HEK293T (cell line): ENCODE results near the gene TSFM.
A peak's percentile ranks its signal among the peaks of the same experiment; 100 is the strongest.

Source experiments
- CTCF ChIA-PET: fragments of 350-600 bp; formaldehyde crosslinking; extraction: SDS; loops from one replicate; lab custom pipeline; 2021; ENCODE audit warnings: antibody characterized with exemption, inconsistent platforms; lab: Yijun Ruan, JAX
- POLR2A ChIA-PET: fragments of 350-600 bp; formaldehyde crosslinking; extraction: SDS; loops from one replicate; lab custom pipeline; 2020; ENCODE audit warnings: antibody characterized with exemption, inconsistent platforms; lab: Yijun Ruan, JAX
- DNase-seq: peaks from one replicate; pipeline ENCODE4 v3.0.0; 2012; ENCODE audit warnings: mixed read lengths; ENCODE audit errors: extremely low spot score
- ARNT ChIP-seq: fragments of 450-650 bp; IDR thresholded peaks from 2 replicates; pipeline ENCODE4 v1.6.1; 2017; ENCODE audit warnings: mild to moderate bottlenecking
- BHLHE40 ChIP-seq: fragments of 450-650 bp; IDR thresholded peaks from 2 replicates; pipeline ENCODE4 v1.6.1; 2016; ENCODE audit warnings: mild to moderate bottlenecking, moderate library complexity, borderline replicate concordance
- CTBP1 ChIP-seq: fragments of 450-650 bp; IDR thresholded peaks from 2 replicates; pipeline ENCODE4 v1.6.1; 2016; ENCODE audit warnings: borderline replicate concordance
- ELF4 ChIP-seq: fragments of 450-650 bp; IDR thresholded peaks from 2 replicates; pipeline ENCODE4 v1.6.1; 2017; ENCODE audit warnings: antibody characterized with exemption
- FOXA1 ChIP-seq: fragments of 450-650 bp; IDR thresholded peaks from 2 replicates; pipeline ENCODE4 v1.6.1; 2016; ENCODE audit warnings: mild to moderate bottlenecking
- FOXK2 ChIP-seq: fragments of 450-650 bp; IDR thresholded peaks from 2 replicates; pipeline ENCODE4 v1.6.1; 2016; ENCODE audit warnings: mild to moderate bottlenecking
- FOXM1 ChIP-seq: fragments of 450-650 bp; IDR thresholded peaks from 2 replicates; pipeline ENCODE4 v1.6.1; 2017; ENCODE audit warnings: mild to moderate bottlenecking, borderline replicate concordance
- HDGF ChIP-seq: fragments of 450-650 bp; IDR thresholded peaks from 2 replicates; pipeline ENCODE4 v1.6.1; 2017; ENCODE audit warnings: antibody characterized with exemption, borderline replicate concordance
- L3MBTL2 ChIP-seq: fragments of 450-650 bp; conservative IDR thresholded peaks from 2 replicates; pipeline ENCODE4 v1.6.1; 2016; ENCODE audit warnings: mild to moderate bottlenecking
- LEF1 ChIP-seq: fragments of 450-650 bp; IDR thresholded peaks from 2 replicates; pipeline ENCODE4 v1.6.1; 2017; ENCODE audit warnings: mild to moderate bottlenecking, borderline replicate concordance
- NFRKB ChIP-seq: fragments of 450-650 bp; IDR thresholded peaks from 2 replicates; pipeline ENCODE4 v1.6.1; 2016; ENCODE audit warnings: mild to moderate bottlenecking, moderate library complexity
- PKNOX1 ChIP-seq: fragments of 450-650 bp; IDR thresholded peaks from 2 replicates; pipeline ENCODE4 v1.6.1; 2016
- SP1 ChIP-seq: fragments of 450-650 bp; IDR thresholded peaks from 2 replicates; pipeline ENCODE4 v1.6.1; 2017
- SUZ12 ChIP-seq: fragments of 450-650 bp; IDR thresholded peaks from 2 replicates; pipeline ENCODE4 v1.6.1; 2016; ENCODE audit warnings: mild to moderate bottlenecking
- TARDBP ChIP-seq: fragments of 450-650 bp; IDR thresholded peaks from 2 replicates; pipeline ENCODE4 v1.6.1; 2016
- ZNF384 ChIP-seq: fragments of 450-650 bp; IDR thresholded peaks from 2 replicates; pipeline ENCODE4 v1.6.1; 2016

TSFM gene

GRCh38 chr12:57744777-57745484 lies 37.7 kb upstream of the TSFM start, which contains the start of gene TSPAN31:
Gene TSPAN31 (plus strand): TSS chr12:57745039. CDS start chr12:57745155, 116 bp downstream.
- CTCF ChIA-PET: interaction anchor here (0.6 to 1.1 kb wide), 3 partner anchors 12 to 161 kb away, joined by 4 to 5 read pairs (median 5); no protein-coding TSS in a partner anchor
- no peak for TF ChIP-seq FOXK2
- 0 out of 2 replicates have a peak, but pooled peaks have one; percentile 17 for TF ChIP-seq ELF4
- no peak for TF ChIP-seq ARNT
- TF ChIP-seq SP1: no peak
- no peak for TF ChIP-seq LEF1
- TF ChIP-seq TARDBP: no peak
- TF ChIP-seq BHLHE40: no peak
- TF ChIP-seq ZNF384: no peak
- no peak for TF ChIP-seq NFRKB
- TF ChIP-seq SUZ12: no peak
- peak; percentile 99 for TF ChIP-seq PKNOX1
- no peak for TF ChIP-seq FOXA1
- no peak for TF ChIP-seq CTBP1
- TF ChIP-seq L3MBTL2: no peak
- DNase-seq: peak; percentile 92
- POLR2A ChIA-PET: interaction anchor here (0.6 to 3.0 kb wide), 19 partner anchors 9 to 286 kb away, joined by 3 to 42 read pairs (median 5); partner anchors contain the start of genes ARHGEF25, CYP27B1, DCTN2 and DDIT3

- ChIA-PET POLR2A (interaction anchor here (0.6 to 3.0 kb wide), 13 partner anchors 10 to 225 kb away, joined by 3 to 42 read pairs (median 4); partner anchors contain the start of genes ARHGEF25, CYP27B1, DDIT3 and MARCHF9), CTCF (interaction anchor here (0.6 kb wide), 1 partner anchor 91 kb away, joined by 5 read pairs; no protein-coding TSS in a partner anchor)
- no peak for TF ChIP-seq PKNOX1
- TF ChIP-seq FOXM1: no peak
- no peak for TF ChIP-seq BHLHE40
- TF ChIP-seq FOXA1: no peak
- no peak for TF ChIP-seq NFRKB
- no peak for TF ChIP-seq TARDBP
- TF ChIP-seq LEF1: no peak
- no peak for TF ChIP-seq SP1
- TF ChIP-seq ARNT: no peak
- no peak for TF ChIP-seq HDGF
- DNase-seq: no peak
Measured at GRCh38 chr12:57745485-57745881, 37.1 kb upstream of the TSFM start.

GRCh38 chr12:57746025-57746424 lies 36.6 kb upstream of the TSFM start:
- TF ChIP-seq FOXK2: no peak
- no peak for TF ChIP-seq SUZ12
- no peak for TF ChIP-seq BHLHE40
- TF ChIP-seq ZNF384: no peak
- TF ChIP-seq ELF4: no peak
- no peak for TF ChIP-seq CTBP1
- TF ChIP-seq SP1: no peak
- no peak for TF ChIP-seq ARNT
- TF ChIP-seq HDGF: no peak
- no peak for TF ChIP-seq LEF1
- TF ChIP-seq L3MBTL2: no peak
- TF ChIP-seq FOXA1: no peak
- TF ChIP-seq PKNOX1: no peak
- no peak for TF ChIP-seq FOXM1
- TF ChIP-seq TARDBP: no peak
- no peak for TF ChIP-seq NFRKB
- DNase-seq: no peak
- CTCF ChIA-PET: no interaction called here
- POLR2A ChIA-PET: interaction anchor here (1.3 to 3.0 kb wide), 4 partner anchors 11 to 99 kb away, joined by 3 to 42 read pairs (median 13); no protein-coding TSS in a partner anchor

- TF ChIP-seq NFRKB (no peak), HDGF (no peak), ZNF384 (no peak), BHLHE40 (no peak), ELF4 (no peak), LEF1 (no peak), FOXA1 (no peak), ARNT (no peak), PKNOX1 (no peak), SP1 (no peak), SUZ12 (no peak), FOXK2 (no peak), TARDBP (no peak), L3MBTL2 (no peak)
- DNase-seq: no peak
- ChIA-PET CTCF (no interaction called here), POLR2A (interaction anchor here (0.8 to 1.4 kb wide), 3 partner anchors 8 to 12 kb away, joined by 3 to 4 read pairs (median 3); no protein-coding TSS in a partner anchor)
Measured at GRCh38 chr12:57749061-57749460, 33.5 kb upstream of the TSFM start.
